K562 (cell line): ENCODE data around the gene CDCP1. TPM values are rescaled to one million over a fixed set of nuclear protein-coding genes. Genes with fewer than 3 reads are reported as not detected.

ENCODE experiments used
- ATAC-seq: fragments of 200-7000 bp; cut with Tn5 transposase; 3 replicates; pipeline ENCODE4 v1.9.1; 2020; ENCODE audit warnings: moderate library complexity
- BruUV-seq: library from RNA; stranded (reverse); fragments of 400-500 nt; replicated peaks from 2 replicates; lab custom pipeline; 2021; lab: Mats Ljungman, UMichigan
- CTCF ChIA-PET: fragments of 300-600 bp; formaldehyde crosslinking; extraction: SDS; loops from one replicate; lab custom pipeline; 2021; ENCODE audit warnings: low intra/inter-chr PET ratio; lab: Yijun Ruan, JAX
- POLR2A ChIA-PET: fragments of 300-600, 350-650 bp; sonication (Branson Sonifier 250); formaldehyde crosslinking; extraction: SDS; loops from one replicate; lab custom pipeline; 2021; ENCODE audit warnings: antibody characterized with exemption, inconsistent platforms; lab: Yijun Ruan, JAX
- DNase-seq, 4 experiments: peaks; one replicate each; pipeline versions ENCODE4 v3.0.0 to v3.0.0-alpha.2; 2011 to 2018; ENCODE audit warnings: low spot score in 3 of 4, mixed read lengths in 3 of 4; ENCODE audit errors: extremely low read depth in 1 of 4
- FAIRE-seq: peaks from 2 replicates; lab custom pipeline; 2011; peaks lifted over from hg19 to GRCh38; lab: Jason Lieb, UNC
- H2AFZ ChIP-seq: 2 replicates; pipeline ENCODE4 v1.6.0; 2011; ENCODE audit warnings: low read depth, low read length, control low read depth, inconsistent platforms
- H3K27ac ChIP-seq: fragments of 200-600 bp; 3 replicates; pipeline ENCODE4 v1.8.0; 2011; ENCODE audit warnings: low read depth, mild to moderate bottlenecking, control low read depth, inconsistent platforms, low read length, moderate library complexity, mixed read lengths; ENCODE audit errors: extremely low read depth
- H3K27me3 ChIP-seq, 2 experiments: fragments of 300-600 bp in 1 of 2; 2 replicates in 1 of 2; 3 replicates in 1 of 2; pipeline versions ENCODE4 v1.6.0 to v1.8.0; 2011; ENCODE audit warnings: inconsistent platforms in 2 of 2, low read length in 2 of 2, mild to moderate bottlenecking in 1 of 2, mixed read lengths in 1 of 2, moderate library complexity in 1 of 2; ENCODE audit not compliant: control insufficient read depth in 2 of 2, insufficient read depth in 2 of 2
- H3K36me3 ChIP-seq: fragments of 300-600 bp; 3 replicates; pipeline ENCODE4 v1.8.0; 2011; ENCODE audit warnings: mild to moderate bottlenecking, low read length, inconsistent platforms; ENCODE audit not compliant: control insufficient read depth, insufficient read depth
- H3K4me1 ChIP-seq, 2 experiments: fragments of 200-600 bp in 1 of 2; replicated peaks in 1 of 2; 2 replicates in 1 of 2; 3 replicates in 1 of 2; pipeline versions ENCODE4 v1.5.1 to v1.8.0; 2011; ENCODE audit warnings: inconsistent platforms in 2 of 2, low read length in 2 of 2, mild to moderate bottlenecking in 1 of 2, mixed read lengths in 1 of 2, moderate library complexity in 1 of 2; ENCODE audit not compliant: control insufficient read depth in 2 of 2, insufficient read depth in 2 of 2
- H3K4me2 ChIP-seq: 2 replicates; pipeline ENCODE4 v1.6.1; 2011; ENCODE audit warnings: low read length, control low read depth, inconsistent platforms, mixed read lengths; ENCODE audit not compliant: insufficient read depth
- H3K4me3 ChIP-seq: fragments of 200-600 bp; sonication (generic), shearing (Covaris generic); 2 replicates; pipeline ENCODE4 v1.5.1; 2016; ENCODE audit warnings: control low read depth, inconsistent platforms
- H3K79me2 ChIP-seq: fragments of 200-600 bp; 3 replicates; pipeline ENCODE4 v1.8.0; 2011; ENCODE audit warnings: low read length, inconsistent platforms; ENCODE audit not compliant: control insufficient read depth, insufficient read depth
- H3K9ac ChIP-seq, 2 experiments: 2 replicates each; pipeline versions ENCODE4 v1.6.0 to v1.6.1; 2011; ENCODE audit warnings: low read depth in 2 of 2, low read length in 2 of 2, control low read depth in 1 of 2, inconsistent platforms in 1 of 2, mild to moderate bottlenecking in 1 of 2, mixed read lengths in 1 of 2; ENCODE audit not compliant: insufficient read depth in 1 of 2
- H3K9me1 ChIP-seq: one replicate; pipeline ENCODE4 v1.6.0; 2011; ENCODE audit warnings: inconsistent platforms, mild to moderate bottlenecking, low read length, moderate library complexity; ENCODE audit not compliant: control insufficient read depth, insufficient read depth
- H3K9me3 ChIP-seq: replicated peaks from 2 replicates; pipeline ENCODE4 v1.5.1; 2011; ENCODE audit warnings: low read depth, low read length, inconsistent platforms; ENCODE audit not compliant: control insufficient read depth, insufficient read depth
- H4K20me1 ChIP-seq: replicated peaks from 2 replicates; pipeline ENCODE4 v1.6.1; 2011; ENCODE audit warnings: low read length, inconsistent platforms, mixed read lengths; ENCODE audit not compliant: control insufficient read depth, insufficient read depth
- AFF4 ChIP-seq: sonication (generic); formaldehyde crosslinking; IDR thresholded peaks from 2 replicates; pipeline ENCODE4 v1.8.0; 2023; ENCODE audit warnings: mild to moderate bottlenecking, missing genetic modification reagents
- ATF3 ChIP-seq, 2 experiments: fragments of 450-650 bp in 1 of 2; sonication (generic) in 1 of 2; formaldehyde crosslinking in 1 of 2; IDR thresholded peaks in 1 of 2; conservative IDR thresholded peaks in 1 of 2; 2 replicates each; pipeline versions ENCODE4 v1.6.1 to v1.8.1; 2016 to 2023; ENCODE audit warnings: mild to moderate bottlenecking in 2 of 2, moderate library complexity in 2 of 2, inconsistent platforms in 1 of 2, missing genetic modification reagents in 1 of 2
- ERF ChIP-seq: fragments of 450-650 bp; formaldehyde crosslinking; IDR thresholded peaks from 2 replicates; pipeline ENCODE4 v1.4.0; 2020; ENCODE audit warnings: mild to moderate bottlenecking, mixed read lengths
- GATAD2A ChIP-seq: fragments of 450-650 bp; IDR thresholded peaks from 2 replicates; pipeline ENCODE4 v1.6.1; 2017
- JUND ChIP-seq, 2 experiments: IDR thresholded peaks; 2 replicates in 1 of 2; 3 replicates in 1 of 2; pipeline ENCODE4 v1.6.1; 2011; ENCODE audit warnings: borderline replicate concordance in 2 of 2, low read depth in 2 of 2, low read length in 2 of 2, improper control_type of control experiment in 1 of 2, missing biosample characterization in 1 of 2, missing genetic modification characterization in 1 of 2, missing genetic modification reagents in 1 of 2
- NR2C1 ChIP-seq, 2 experiments: fragments of 450-650 bp; IDR thresholded peaks; 2 replicates each; pipeline ENCODE4 v1.6.1; 2017; ENCODE audit warnings: mild to moderate bottlenecking in 2 of 2, antibody characterized with exemption in 1 of 2, inconsistent platforms in 1 of 2, missing compliant biosample characterization in 1 of 2, missing genetic modification characterization in 1 of 2
- NR2C2 ChIP-seq, 2 experiments: fragments of 200-800 bp in 1 of 2; sonication (Bioruptor generic) in 1 of 2; sonication (generic) in 1 of 2; formaldehyde crosslinking in 1 of 2; IDR thresholded peaks; 2 replicates each; pipeline versions ENCODE4 v1.6.1 to v1.8.0; 2016 to 2022; ENCODE audit warnings: mild to moderate bottlenecking in 1 of 2, missing compliant biosample characterization in 1 of 2, missing genetic modification characterization in 1 of 2, missing genetic modification reagents in 1 of 2
- PHTF2 ChIP-seq: fragments of 250-450 bp; sonication (Bioruptor Pico); IDR thresholded peaks from 2 replicates; pipeline ENCODE4 v1.5.0; 2021; ENCODE audit warnings: mild to moderate bottlenecking
- POLR2AphosphoS5 ChIP-seq: IDR thresholded peaks from 2 replicates; pipeline ENCODE4 v1.6.1; 2011; ENCODE audit warnings: mild to moderate bottlenecking, low read depth, low read length, moderate library complexity; ENCODE audit not compliant: control insufficient read depth, insufficient read depth
- SMAD3 ChIP-seq: fragments of 450-650 bp; formaldehyde crosslinking; conservative IDR thresholded peaks from 2 replicates; pipeline ENCODE4 v1.4.0; 2020; ENCODE audit warnings: mild to moderate bottlenecking
- SP1 ChIP-seq: sonication (generic); formaldehyde crosslinking; IDR thresholded peaks from 2 replicates; pipeline ENCODE4 v1.8.1; 2022; ENCODE audit warnings: mild to moderate bottlenecking, missing genetic modification reagents
- ZKSCAN3 ChIP-seq: fragments of 250-450 bp; sonication (Bioruptor Pico); IDR thresholded peaks from 2 replicates; pipeline ENCODE4 v1.4.0; 2020
- ZNF175 ChIP-seq: fragments of 200-800 bp; sonication (Bioruptor generic); IDR thresholded peaks from 2 replicates; pipeline ENCODE4 v1.6.1; 2016; ENCODE audit warnings: low read depth, mild to moderate bottlenecking, missing genetic modification characterization, missing compliant biosample characterization
- ZNF263 ChIP-seq: sonication (generic); formaldehyde crosslinking; IDR thresholded peaks from 2 replicates; pipeline ENCODE4 v1.8.0; 2022; ENCODE audit warnings: mild to moderate bottlenecking, missing genetic modification reagents, borderline replicate concordance
- ZNF584 ChIP-seq: fragments of 200-800 bp; sonication (Bioruptor generic); IDR thresholded peaks from 2 replicates; pipeline ENCODE4 v1.6.1; 2016; ENCODE audit warnings: low read depth, mild to moderate bottlenecking, missing genetic modification characterization, missing compliant biosample characterization
- ZNF589 ChIP-seq: fragments of 200-800 bp; sonication (Bioruptor generic); IDR thresholded peaks from 2 replicates; pipeline ENCODE4 v1.6.1; 2016; ENCODE audit warnings: low read depth, missing genetic modification characterization, missing compliant biosample characterization
- WGBS: fragments of 100-300 bp; shearing (Covaris generic); methylation state at CpG from one replicate; pipeline ENCODE4 v1.1.6; 2016; ENCODE audit warnings: low coverage, mixed read lengths; ENCODE audit not compliant: insufficient coverage; ENCODE audit errors: missing lambda C conversion rate; 5-methylcytosine and 5-hydroxymethylcytosine counted together
- in situ Hi-C: fragments of 300-500 bp; cut with MboI; formaldehyde crosslinking; loops from 4 replicates; pipeline ENCODE4 v1.15.0; 2018; ENCODE audit warnings: inconsistent platforms, mixed read lengths
- intact Hi-C: fragments of 100-400 bp; cut with micrococcal nuclease; formaldehyde crosslinking; loops from 2 replicates; pipeline ENCODE4 v1.14.2; 2022
- polyA plus RNA-seq, 8 experiments: library from polyadenylated mRNA; depleted of rRNA in 4 of 8; stranded (reverse) in 5 of 8; unstranded in 3 of 8; fragments of >200 nt; fragmentation: Nextera tagmentation in 2 of 8; fragmentation: Illumina TruSeq in 1 of 8; extraction: Ambion mirVana in 2 of 8; extraction: Trizol in 1 of 8; gene quantifications; 2 replicates each; pipeline versions ENCODE4 v1.2.1 to v1.2.3, GENCODE V29; 2011 to 2014; ENCODE audit warnings: inconsistent platforms in 1 of 8, missing spikeins in 1 of 8
- total RNA-seq, 7 experiments: library from RNA; depleted of rRNA in 6 of 7; stranded (reverse); fragments of >200 nt in 6 of 7; fragmentation: Illumina TruSeq in 2 of 7; extraction: Trizol in 2 of 7; gene quantifications; 2 replicates each; pipeline versions ENCODE4 v1.2.1 to v1.2.3, GENCODE V29; 2011 to 2021; ENCODE audit warnings: low replicate concordance in 1 of 7

CDCP1 gene
- total and polyA plus RNA-seq, 9 of the 15 experiments (the other 6 are each of a cell fraction or from before 2014, with no cell fraction given), result 3.9 to 16.4 (median 5.2) TPM

DNA sequence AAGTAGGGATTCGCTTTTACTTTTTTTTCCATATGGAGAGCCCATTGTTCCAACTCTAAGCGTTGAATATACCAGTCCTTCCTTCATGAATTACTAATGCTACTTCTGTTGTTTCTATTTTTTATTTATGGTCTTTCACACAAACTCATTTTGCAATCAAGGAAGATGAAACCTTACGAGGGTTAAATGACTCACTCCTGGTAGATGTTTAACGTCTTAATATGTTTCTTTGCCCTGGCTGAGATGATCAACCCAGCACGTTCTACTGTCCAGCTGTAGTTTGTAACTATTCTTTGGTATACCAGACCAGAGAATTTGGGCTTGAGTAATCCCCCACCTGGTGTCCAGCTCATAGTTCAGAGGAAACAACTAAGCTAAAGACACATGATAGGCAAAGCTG lies 23.1 kb downstream of the CDCP1 start:
- intact Hi-C loops (no loop called here), in situ Hi-C loops (no loop called here)
- Histone ChIP-seq H2AFZ (peak overlapping the region; percentile 63), H3K36me3 (no peaks in the 10 kb centered on the region; the same call in 2 of the 3 replicates), H3K27ac (peak overlapping the region; percentile 37; the same call in 2 of the 3 replicates), H3K9me3 (no peaks in the 10 kb centered on the region), H3K4me1 (peaks cover 8 to 65% of the 10 kb centered on the region in 2 experiments; a peak in 4 of 5 replicates), H3K4me3 (no peak overlapping the region), H4K20me1 (no peaks in the 10 kb centered on the region), H3K9ac (peak overlapping the region in 1 of 2 experiments; percentile 8; a peak in 2 of 4 replicates), H3K4me2 (0 out of 2 replicates have a peak overlapping the region, but pooled peaks have one; percentile 1), H3K9me1 (no peaks in the 10 kb centered on the region), H3K79me2 (peaks cover 5% of the 10 kb centered on the region; the same call in 1 of the 3 replicates), H3K27me3 (no peaks in the 10 kb centered on the region)
- FAIRE-seq (no peak), DNase-seq (no peak), ATAC-seq (peak; percentile 9; the same call in 1 of the 3 replicates)
- WGBS, result 47% methylated on average over 5 of the region's 5 CpGs
- no TSS peak for BruUV-seq
- ChIA-PET POLR2A (interaction anchor here (0.7 to 1.5 kb wide), 10 partner anchors 9 to 162 kb away, joined by 3 to 8 read pairs (median 4); no protein-coding TSS in a partner anchor), CTCF (no interaction called here)
- TF ChIP-seq NR2C2 (CRISPR knock-in tag; IDR thresholded peaks at IDR 0.05), result no peak
- TF ChIP-seq NR2C2 (tag; IDR thresholded peaks at IDR 0.05), result no peak
- 0 out of 2 replicates have a peak, but pooled peaks have one; percentile 39 for TF ChIP-seq ATF3 (IDR thresholded peaks at IDR 0.05)
- no peak for TF ChIP-seq ATF3 (CRISPR knock-in tag; conservative IDR thresholded peaks at IDR 0.05)
- no peak for TF ChIP-seq SMAD3 (CRISPR knock-in tag)
- TF ChIP-seq ZKSCAN3, result no peak
- 0 out of 2 replicates have a peak, but pooled peaks have one; percentile 64 for TF ChIP-seq ZNF175 (CRISPR knock-in tag)
- no peak for TF ChIP-seq GATAD2A
- no peak for TF ChIP-seq SP1 (CRISPR knock-in tag)
- peak; percentile 61; the same call in 1 of the 2 replicates for TF ChIP-seq ZNF589 (CRISPR knock-in tag)
- TF ChIP-seq ERF (CRISPR knock-in tag), result 0 out of 2 replicates have a peak, but pooled peaks have one; percentile 55
- peak; percentile 75; the same call in 1 of the 2 replicates for TF ChIP-seq ZNF584
- TF ChIP-seq JUND (IDR thresholded peaks at IDR 0.05; ENCODE audit: borderline replicate concordance, low read depth, low read length), result no peak
- 0 out of 3 replicates have a peak, but pooled peaks have one; percentile 12 for TF ChIP-seq JUND (tag; IDR thresholded peaks at IDR 0.05; ENCODE audit: borderline replicate concordance, low read depth, low read length)
- TF ChIP-seq POLR2AphosphoS5, result no peak
- no peak for TF ChIP-seq ZNF263 (CRISPR knock-in tag)
- no peak for TF ChIP-seq AFF4
- no peak for TF ChIP-seq NR2C1 (IDR thresholded peaks at IDR 0.05)
- TF ChIP-seq NR2C1 (tag; IDR thresholded peaks at IDR 0.05), result no peak
- TF ChIP-seq PHTF2 (CRISPR knock-in tag), result no peak
